Right lobe of liver (tissue), 4 donors: ENCODE results near the gene SLCO4A1.

ENCODE experiments used
- POLR2A ChIP-seq: fragments of 450-650 bp; IDR thresholded peaks from one replicate; pipeline ENCODE4 v1.6.1; 2017; ENCODE audit warnings: antibody characterized with exemption, mild to moderate bottlenecking
- TF ChIP-seq, protein P1 (sequence below), 4 donors: fragments of 200-600 bp in 3 of 4; fragments of 450-650 bp in 1 of 4; IDR thresholded peaks; one replicate each; pipeline versions ENCODE4 v1.5.1 to v1.8.0; 2016 to 2022; ENCODE audit warnings: antibody characterized with exemption in 4 of 4, mild to moderate bottlenecking in 2 of 4
- donor health status: DM: no; HTN: no; CAD: no.
- donor health status: DM: no; HTN: no; CAD: no.
- donor health status: DM: no; HTN: yes; CAD: no.

DNA sequence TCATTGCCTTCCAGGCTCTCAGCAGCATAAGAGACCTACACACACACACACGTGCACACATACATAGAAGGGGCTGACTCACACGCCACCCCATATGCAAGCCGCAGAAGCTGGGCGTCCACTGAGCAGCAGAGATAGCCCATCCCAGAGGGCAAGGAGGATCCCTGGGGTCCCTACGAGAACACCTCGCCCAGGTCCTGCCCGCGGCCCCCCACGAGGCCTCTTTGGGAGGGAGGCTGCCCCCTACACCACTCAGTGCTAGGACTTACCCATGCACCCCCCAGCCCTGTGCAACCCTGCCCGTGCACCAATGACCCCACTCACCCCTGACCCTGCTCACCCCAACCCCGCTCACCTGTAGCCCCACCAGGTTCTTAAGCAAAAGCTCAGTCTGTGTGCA is 45.8 kb downstream of the SLCO4A1 start:
- no peak for TF ChIP-seq POLR2A
- TF ChIP-seq, protein P1, sequence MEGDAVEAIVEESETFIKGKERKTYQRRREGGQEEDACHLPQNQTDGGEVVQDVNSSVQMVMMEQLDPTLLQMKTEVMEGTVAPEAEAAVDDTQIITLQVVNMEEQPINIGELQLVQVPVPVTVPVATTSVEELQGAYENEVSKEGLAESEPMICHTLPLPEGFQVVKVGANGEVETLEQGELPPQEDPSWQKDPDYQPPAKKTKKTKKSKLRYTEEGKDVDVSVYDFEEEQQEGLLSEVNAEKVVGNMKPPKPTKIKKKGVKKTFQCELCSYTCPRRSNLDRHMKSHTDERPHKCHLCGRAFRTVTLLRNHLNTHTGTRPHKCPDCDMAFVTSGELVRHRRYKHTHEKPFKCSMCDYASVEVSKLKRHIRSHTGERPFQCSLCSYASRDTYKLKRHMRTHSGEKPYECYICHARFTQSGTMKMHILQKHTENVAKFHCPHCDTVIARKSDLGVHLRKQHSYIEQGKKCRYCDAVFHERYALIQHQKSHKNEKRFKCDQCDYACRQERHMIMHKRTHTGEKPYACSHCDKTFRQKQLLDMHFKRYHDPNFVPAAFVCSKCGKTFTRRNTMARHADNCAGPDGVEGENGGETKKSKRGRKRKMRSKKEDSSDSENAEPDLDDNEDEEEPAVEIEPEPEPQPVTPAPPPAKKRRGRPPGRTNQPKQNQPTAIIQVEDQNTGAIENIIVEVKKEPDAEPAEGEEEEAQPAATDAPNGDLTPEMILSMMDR (IDR thresholded peaks at IDR 0.05): no peak
